T1000 (cell line): ENCODE data around the gene SEPTIN1.
"Not testable (repeated sequence)": the region's sequence is repeated elsewhere in the genome, so short reads cannot be mapped to it uniquely, and the experiment has no call there.

ENCODE experiments used
- DNase-seq: peaks from one replicate; lab custom pipeline; 2025; ENCODE audit warnings: mixed read lengths; lab: John Stamatoyannopoulos, UW

Gene SEPTIN1

GRCh38 chr16:30357715-30358576 lies 24.4 kb downstream of the SEPTIN1 start:
- DNase-seq, result no peak

- DNase-seq, result no peak
Measured at GRCh38 chr16:30357085-30357714, 25.2 kb downstream of the SEPTIN1 start.

GRCh38 chr16:30356401-30357084 lies 25.8 kb downstream of the SEPTIN1 start:
- DNase-seq, result no peak

- no peak for DNase-seq
Measured at GRCh38 chr16:30355954-30356308, 26.4 kb downstream of the SEPTIN1 start.

DNA sequence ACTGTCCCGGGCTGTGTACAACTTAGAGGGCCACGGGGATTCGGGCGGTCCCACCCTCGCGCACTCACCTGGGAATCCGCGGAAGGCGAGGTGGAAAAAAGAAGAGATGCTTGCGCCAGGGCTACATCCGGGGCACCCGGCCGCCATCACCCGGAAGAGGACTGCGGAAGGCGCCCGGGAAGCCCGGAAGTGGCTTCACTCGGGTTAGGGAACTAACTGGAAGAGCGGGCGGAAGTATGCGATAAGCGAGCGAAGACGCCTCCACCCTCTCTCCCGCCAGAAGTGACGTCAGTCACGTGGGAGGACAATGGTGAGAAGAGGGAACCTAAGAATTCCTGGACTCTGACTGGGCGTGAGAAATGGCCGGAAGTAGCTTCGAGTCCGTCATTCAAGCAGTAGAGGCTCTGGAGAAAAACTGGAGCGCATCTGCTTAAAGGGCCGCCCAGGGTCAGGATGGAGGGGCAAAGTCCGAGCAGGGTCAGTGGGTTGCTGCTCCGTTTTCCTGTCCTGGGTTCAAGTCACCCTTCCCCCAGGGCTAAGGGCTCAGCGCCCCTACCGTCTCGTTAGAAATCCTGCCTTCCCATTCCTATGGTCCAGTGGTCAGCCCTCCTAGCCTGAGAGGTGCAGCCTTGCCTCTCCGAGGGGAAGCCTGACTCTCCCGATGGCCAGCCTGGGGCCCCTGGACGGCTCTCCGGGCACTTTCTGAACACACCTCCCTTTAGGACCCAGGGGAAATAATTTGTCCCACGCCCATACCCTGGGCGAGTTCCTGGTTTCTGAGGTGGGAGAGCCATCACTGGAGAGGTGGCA lies 27.0 kb downstream of the SEPTIN1 start, which contains the start of gene CD2BP2:
Gene CD2BP2 (minus strand): TSS at position 165 of the 810 bp plus-strand sequence. CDS start 627 bp downstream, outside the sequence.
- peak; percentile 95 for DNase-seq

- DNase-seq, result no peak
Measured at GRCh38 chr16:30354423-30355143, 27.8 kb downstream of the SEPTIN1 start.

DNA sequence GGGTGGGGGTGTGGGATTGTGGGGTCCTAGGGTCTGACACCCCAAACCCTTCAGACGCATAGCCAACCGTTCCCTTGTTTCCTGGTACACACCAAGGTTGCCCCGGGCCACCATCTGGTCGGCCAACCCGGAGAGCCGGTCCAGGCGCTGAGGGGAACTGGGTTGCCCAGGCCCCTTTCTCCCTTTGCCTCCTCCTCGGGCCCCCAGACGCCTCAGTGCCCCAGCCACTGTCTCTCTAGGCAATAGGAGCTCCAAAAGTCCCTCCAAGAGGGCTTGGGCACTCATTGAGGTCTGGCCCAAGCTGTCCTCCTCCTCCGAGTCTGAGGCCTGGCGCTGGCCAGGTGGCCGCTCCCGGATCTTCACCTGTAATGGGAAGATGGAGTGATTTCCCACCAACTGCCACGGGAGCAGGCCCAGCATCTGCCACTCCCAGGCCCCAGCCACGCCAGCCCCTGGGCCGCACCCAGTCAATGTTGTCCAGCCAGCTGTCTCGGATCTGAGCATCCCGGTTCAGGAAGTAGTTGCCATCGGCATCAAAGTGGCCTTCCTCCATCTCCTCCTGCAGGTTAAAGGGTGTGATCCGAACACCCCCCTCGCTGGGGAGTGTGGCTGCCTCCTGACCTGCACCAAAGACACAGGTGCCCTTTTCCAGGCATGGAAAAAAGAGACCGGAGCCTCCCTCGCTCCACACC lies 28.8 kb downstream of the SEPTIN1 start:
- DNase-seq, result no peak

DNA sequence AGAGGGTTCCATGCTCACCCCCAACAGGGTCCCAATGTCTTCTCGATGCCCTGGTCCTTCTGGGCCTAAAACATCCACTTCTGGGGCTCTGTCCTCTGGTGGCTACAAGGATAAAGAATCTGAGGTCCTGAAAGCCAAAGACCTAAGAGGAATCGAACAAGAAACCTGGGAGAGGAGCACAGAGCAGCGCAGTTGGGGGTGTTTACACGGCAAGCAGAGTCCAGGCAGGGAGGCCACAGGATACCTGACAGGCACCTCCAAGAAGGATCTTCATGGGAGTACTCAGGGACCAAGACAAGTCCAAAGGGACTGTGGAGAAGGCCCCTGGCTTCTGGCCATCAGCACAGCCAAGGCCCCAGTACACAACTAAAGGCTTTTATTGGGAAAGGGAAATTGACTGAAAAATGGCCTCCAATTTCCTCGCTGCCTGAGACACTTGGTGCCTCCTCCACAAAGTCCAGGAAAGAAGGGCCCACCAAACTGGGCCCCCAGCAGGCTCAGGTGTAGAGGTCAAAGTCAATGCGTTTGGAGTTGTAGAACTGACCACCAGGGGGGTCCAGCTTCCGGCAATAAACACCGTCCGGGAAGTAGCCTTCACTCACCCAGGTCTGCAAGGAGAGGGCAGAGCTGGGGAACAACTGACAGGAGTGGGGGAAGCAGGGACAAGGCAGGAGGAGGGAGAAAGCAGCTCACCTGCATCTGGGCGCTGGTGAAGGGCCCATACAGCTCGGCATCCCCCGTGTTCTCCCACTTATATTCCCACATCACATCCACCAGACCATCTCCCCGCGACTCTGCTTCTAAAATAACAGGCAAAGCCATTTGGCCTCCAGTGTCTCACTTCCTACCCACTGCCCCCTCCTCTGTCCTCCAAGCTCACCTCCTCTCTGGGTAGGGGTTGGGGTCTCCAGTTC lies 29.6 kb downstream of the SEPTIN1 start:
- no peak for DNase-seq

- peak; percentile 76 for DNase-seq
Measured at GRCh38 chr16:30351586-30352419, 30.6 kb downstream of the SEPTIN1 start.

- DNase-seq, result no peak
Measured at GRCh38 chr16:30351001-30351441, 31.3 kb downstream of the SEPTIN1 start.

- no peak for DNase-seq
Measured at GRCh38 chr16:30350134-30350871, 32.1 kb downstream of the SEPTIN1 start.

GRCh38 chr16:30349675-30350074 lies 32.7 kb downstream of the SEPTIN1 start:
- no peak for DNase-seq

DNA sequence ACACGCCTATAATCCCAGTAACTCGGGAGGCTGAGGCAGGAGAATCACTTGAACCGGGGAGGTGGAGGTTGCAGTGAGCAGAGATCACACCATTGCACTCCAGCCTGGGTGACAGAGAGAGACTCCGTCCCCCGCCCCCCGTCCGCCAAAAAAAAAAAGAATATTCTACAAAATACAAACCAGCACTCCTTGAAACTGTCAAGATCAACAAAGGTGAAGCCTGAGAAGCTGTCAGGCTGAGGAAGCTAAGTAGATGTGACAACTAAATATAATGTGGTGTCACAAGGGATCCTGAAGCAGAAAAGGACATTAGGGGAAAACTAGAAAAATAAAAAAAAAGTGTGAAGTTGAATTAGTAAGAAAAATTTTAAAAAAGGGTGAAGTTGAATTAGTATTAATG lies 33.4 kb downstream of the SEPTIN1 start:
- DNase-seq, result no peak

GRCh38 chr16:30348113-30348512 lies 34.2 kb downstream of the SEPTIN1 start:
- no peak for DNase-seq

DNA sequence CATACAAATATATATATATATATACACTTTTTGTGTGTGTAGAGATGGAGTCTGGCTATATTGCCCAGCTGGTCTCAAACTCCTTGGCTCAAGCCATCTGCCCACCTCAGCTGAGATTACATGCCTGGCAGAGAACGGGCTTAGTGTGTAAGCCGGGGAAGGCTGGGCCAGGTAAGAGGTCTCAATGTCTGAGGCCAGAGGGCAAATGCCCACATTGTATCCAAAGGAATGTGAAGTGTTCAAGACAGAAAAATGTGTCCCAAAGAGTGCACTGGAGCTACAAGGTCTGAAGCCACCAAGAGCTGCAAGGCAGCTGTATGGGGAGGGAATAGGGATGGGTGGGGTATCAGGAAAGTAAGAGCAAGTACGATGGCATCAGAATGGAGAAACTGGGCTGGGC lies 36.1 kb downstream of the SEPTIN1 start:
- no peak for DNase-seq

DNA sequence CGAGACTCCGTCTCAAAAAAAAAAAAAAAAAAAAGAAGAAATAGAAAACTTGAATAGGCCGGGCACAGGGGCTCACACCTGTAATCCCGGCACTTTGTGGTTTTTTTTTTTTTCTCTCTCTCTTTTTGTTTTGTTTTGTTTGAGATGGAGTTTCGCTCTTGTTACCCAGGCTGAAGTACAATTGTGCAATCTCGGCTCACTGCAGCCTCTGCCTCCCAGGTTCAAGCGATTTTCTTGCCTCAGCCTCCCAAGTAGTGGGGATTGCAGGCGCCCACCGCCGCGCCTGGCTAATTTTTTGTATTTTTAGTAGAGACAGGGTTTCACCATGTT lies 38.9 kb downstream of the SEPTIN1 start:
- DNase-seq, result not testable (repeated sequence)

DNA sequence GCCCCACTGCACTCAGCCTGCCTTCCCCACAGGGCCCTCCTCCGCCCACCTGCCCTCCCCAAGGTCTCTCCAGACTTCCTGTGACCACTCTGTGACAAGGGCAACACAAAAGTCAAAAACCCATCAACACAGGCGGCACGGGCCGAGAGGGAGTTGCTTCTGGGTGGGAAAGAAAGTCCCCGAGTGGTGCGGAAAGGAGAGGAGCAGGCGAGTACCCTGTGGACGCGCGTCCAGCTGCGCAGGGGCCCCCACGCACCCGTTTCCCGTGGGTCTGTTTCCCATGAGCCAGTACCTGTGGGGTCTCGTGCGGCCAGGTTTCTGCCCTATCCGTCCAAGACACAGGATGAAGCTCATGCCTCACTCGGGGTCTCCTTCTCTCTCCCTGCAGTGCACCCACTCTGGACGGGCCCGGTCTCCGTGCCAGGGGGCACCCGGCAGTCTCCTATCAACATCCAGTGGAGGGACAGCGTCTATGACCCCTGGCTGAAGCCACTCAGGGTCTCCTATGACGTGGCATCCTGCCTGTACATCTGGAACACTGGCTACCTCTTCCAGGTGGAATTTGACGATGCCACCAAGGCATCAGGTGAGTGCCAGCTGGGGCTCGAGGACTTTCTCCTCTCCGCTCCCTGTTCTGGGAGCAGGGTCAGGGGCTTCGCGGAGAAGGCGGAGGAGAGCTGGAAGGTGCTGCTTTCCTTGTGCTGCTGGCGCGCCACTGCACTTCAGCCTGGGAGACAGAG lies 39.4 kb downstream of the SEPTIN1 start:
- no peak for DNase-seq
